Esophagus muscularis mucosa (tissue), 3 donors: ENCODE results near the gene CACHD1.

ENCODE experiments used
- POLR2A ChIP-seq: fragments of 450-650 bp; IDR thresholded peaks from one replicate; pipeline ENCODE4 v1.6.1; 2017; ENCODE audit warnings: antibody characterized with exemption, moderate library complexity, mild to moderate bottlenecking, low read depth
- TF ChIP-seq, protein P1 (sequence below), 3 experiments: fragments of 200-600 bp in 2 of 3; fragments of 450-650 bp in 1 of 3; sonication (generic) in 2 of 3; IDR thresholded peaks; one replicate each; pipeline ENCODE4 v1.5.1; 2017 to 2019; ENCODE audit warnings: antibody characterized with exemption in 3 of 3, mild to moderate bottlenecking in 2 of 3, moderate library complexity in 1 of 3

DNA sequence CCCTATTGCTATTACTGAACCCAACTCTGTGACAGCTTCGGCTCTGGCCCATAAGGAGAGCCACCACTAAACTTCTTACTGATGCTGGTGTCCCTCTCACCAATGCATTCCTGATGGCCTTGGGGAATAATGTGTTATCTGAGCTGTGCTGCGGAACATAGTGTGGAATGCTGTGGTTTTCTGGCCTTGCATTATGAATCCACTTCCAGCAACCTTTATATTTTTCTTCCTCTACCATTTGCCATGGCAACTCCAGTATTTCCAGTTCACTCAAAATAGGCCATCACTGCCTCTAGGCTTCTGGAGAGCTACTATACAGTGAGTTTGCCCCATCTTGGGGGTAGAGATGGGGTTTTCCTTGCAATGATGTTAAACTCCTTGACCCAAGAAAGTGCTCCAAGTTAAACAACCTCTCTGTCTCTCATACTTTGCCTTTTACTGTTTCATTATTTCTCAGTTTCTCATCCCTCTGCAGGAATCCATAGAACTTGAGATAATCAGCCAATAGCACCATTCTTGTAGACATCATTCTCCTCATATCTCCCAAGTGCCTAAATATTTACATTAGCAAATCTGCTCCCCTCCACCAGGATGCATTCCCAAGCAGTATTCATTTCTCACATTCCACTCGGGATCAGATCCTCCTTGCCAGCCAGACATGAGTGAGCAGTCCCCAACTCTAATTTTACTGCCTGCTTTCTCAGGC, 263.8 kb downstream of the CACHD1 start:
- no peak for TF ChIP-seq POLR2A
- TF ChIP-seq, protein P1, sequence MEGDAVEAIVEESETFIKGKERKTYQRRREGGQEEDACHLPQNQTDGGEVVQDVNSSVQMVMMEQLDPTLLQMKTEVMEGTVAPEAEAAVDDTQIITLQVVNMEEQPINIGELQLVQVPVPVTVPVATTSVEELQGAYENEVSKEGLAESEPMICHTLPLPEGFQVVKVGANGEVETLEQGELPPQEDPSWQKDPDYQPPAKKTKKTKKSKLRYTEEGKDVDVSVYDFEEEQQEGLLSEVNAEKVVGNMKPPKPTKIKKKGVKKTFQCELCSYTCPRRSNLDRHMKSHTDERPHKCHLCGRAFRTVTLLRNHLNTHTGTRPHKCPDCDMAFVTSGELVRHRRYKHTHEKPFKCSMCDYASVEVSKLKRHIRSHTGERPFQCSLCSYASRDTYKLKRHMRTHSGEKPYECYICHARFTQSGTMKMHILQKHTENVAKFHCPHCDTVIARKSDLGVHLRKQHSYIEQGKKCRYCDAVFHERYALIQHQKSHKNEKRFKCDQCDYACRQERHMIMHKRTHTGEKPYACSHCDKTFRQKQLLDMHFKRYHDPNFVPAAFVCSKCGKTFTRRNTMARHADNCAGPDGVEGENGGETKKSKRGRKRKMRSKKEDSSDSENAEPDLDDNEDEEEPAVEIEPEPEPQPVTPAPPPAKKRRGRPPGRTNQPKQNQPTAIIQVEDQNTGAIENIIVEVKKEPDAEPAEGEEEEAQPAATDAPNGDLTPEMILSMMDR (IDR thresholded peaks at IDR 0.05): no peak
